ENCODE measurements around the gene COL27A1.

Gene COL27A1

GRCh38 chr9:114272739-114273431, 117.5 kb downstream of the COL27A1 start:
- DNase-seq (ENCODE audit: low read depth), result no peak

- no peak for DNase-seq (ENCODE audit: low read depth)
Measured at GRCh38 chr9:114273461-114273881, 118.1 kb downstream of the COL27A1 start.

GRCh38 chr9:114274217-114274616, 118.9 kb downstream of the COL27A1 start:
- no peak for DNase-seq (ENCODE audit: low read depth)

GRCh38 chr9:114275246-114276004, 120.1 kb downstream of the COL27A1 start:
- no peak for DNase-seq (ENCODE audit: low read depth)

GRCh38 chr9:114276908-114277821, 121.8 kb downstream of the COL27A1 start:
- no peak for DNase-seq (ENCODE audit: low read depth)

GRCh38 chr9:114278356-114278755, 123.0 kb downstream of the COL27A1 start:
- no peak for DNase-seq (ENCODE audit: low read depth)

GRCh38 chr9:114278881-114279570, 123.7 kb downstream of the COL27A1 start:
- DNase-seq (ENCODE audit: low read depth), result no peak

GRCh38 chr9:114279693-114280092, 124.4 kb downstream of the COL27A1 start:
- no peak for DNase-seq (ENCODE audit: low read depth)

GRCh38 chr9:114280636-114281472, 125.5 kb downstream of the COL27A1 start:
- no peak for DNase-seq (ENCODE audit: low read depth)

- DNase-seq (ENCODE audit: low read depth), result no peak
Measured at GRCh38 chr9:114281473-114282103, 126.3 kb downstream of the COL27A1 start.

GRCh38 chr9:114282104-114282485, 126.8 kb downstream of the COL27A1 start:
- DNase-seq (ENCODE audit: low read depth), result no peak

- no peak for DNase-seq (ENCODE audit: low read depth)
Measured at GRCh38 chr9:114282507-114282906, 127.2 kb downstream of the COL27A1 start.

- DNase-seq (ENCODE audit: low read depth), result no peak
Measured at GRCh38 chr9:114282926-114283325, 127.6 kb downstream of the COL27A1 start.

GRCh38 chr9:114283551-114284111, 128.3 kb downstream of the COL27A1 start:
- DNase-seq (ENCODE audit: low read depth), result no peak

- no peak for DNase-seq (ENCODE audit: low read depth)
Measured at GRCh38 chr9:114284316-114285060, 129.2 kb downstream of the COL27A1 start.

- no peak for DNase-seq (ENCODE audit: low read depth)
Measured at GRCh38 chr9:114285166-114285867, 130.0 kb downstream of the COL27A1 start.

GRCh38 chr9:114286146-114286679, 130.9 kb downstream of the COL27A1 start:
- DNase-seq (ENCODE audit: low read depth), result no peak

- no peak for DNase-seq (ENCODE audit: low read depth)
Measured at GRCh38 chr9:114287001-114287762, 131.8 kb downstream of the COL27A1 start.
